AG09309 (cell line): ENCODE data around the gene TRPC4.
A peak's percentile ranks its signal among the peaks of the same experiment; 100 is the strongest.

Experiments used
- DNase-seq: peaks from one replicate; pipeline ENCODE4 v3.0.0-alpha.2; 2010; ENCODE audit warnings: low read depth
- H3K4me3 ChIP-seq: 2 replicates; pipeline ENCODE4 v1.5.1; 2011; ENCODE audit warnings: mild to moderate bottlenecking, low read depth, low read length, moderate library complexity; ENCODE audit not compliant: control insufficient read depth
- CTCF ChIP-seq: IDR thresholded peaks from 2 replicates; pipeline ENCODE4 v1.5.1; 2011; ENCODE audit warnings: mild to moderate bottlenecking, low read depth, low read length, inconsistent platforms; ENCODE audit not compliant: insufficient read depth, control insufficient read depth; ENCODE audit errors: missing control alignments

The TRPC4 gene

GRCh38 chr13:37729876-37730275, 139.7 kb downstream of the TRPC4 start:
- TF ChIP-seq CTCF = no peak
- no peak for DNase-seq
- no peak overlapping the region for H3K4me3 ChIP-seq

- no peak overlapping the region for H3K4me3 ChIP-seq
- no peak for TF ChIP-seq CTCF
- DNase-seq = no peak
These were observed 153.0 kb downstream of the TRPC4 start for GRCh38 chr13:37716420-37717195.

- peak; percentile 10 for DNase-seq
- no peak overlapping the region for H3K4me3 ChIP-seq
These were observed 154.0 kb downstream of the TRPC4 start for GRCh38 chr13:37715606-37716015.

GRCh38 chr13:37709318-37709717, 160.3 kb downstream of the TRPC4 start:
- no peak for TF ChIP-seq CTCF
- no peak for DNase-seq
- no peak overlapping the region for H3K4me3 ChIP-seq

More at GRCh38 chr13:37715606-37716015, 154.0 kb downstream of the TRPC4 start:
- no peak for TF ChIP-seq CTCF

GRCh38 chr13:37707739-37708500, 161.7 kb downstream of the TRPC4 start:
- DNase-seq = no peak
- TF ChIP-seq CTCF = no peak

GRCh38 chr13:37706041-37706440, 163.5 kb downstream of the TRPC4 start:
- no peak overlapping the region for H3K4me3 ChIP-seq
- no peak for TF ChIP-seq CTCF
- DNase-seq = no peak

More at GRCh38 chr13:37707739-37708500, 161.7 kb downstream of the TRPC4 start:
- no peak overlapping the region for H3K4me3 ChIP-seq
